ENCODE results near the gene OTOP1.
"Not testable (repeated sequence)": the region's sequence is repeated elsewhere in the genome, so short reads cannot be mapped to it uniquely, and the experiment has no call there.

The OTOP1 gene

GRCh38 chr4:4227510-4228355 is 1.0 kb upstream of the OTOP1 start:
- no peak for DNase-seq (ENCODE audit: low read depth)

GRCh38 chr4:4225915-4226605 is 669 bp downstream of the OTOP1 start:
- no peak for DNase-seq (ENCODE audit: low read depth)

- DNase-seq (ENCODE audit: low read depth) = no peak
Measured at GRCh38 chr4:4217113-4217512, 9.6 kb downstream of the OTOP1 start.

GRCh38 chr4:4216648-4217047 is 10.1 kb downstream of the OTOP1 start:
- DNase-seq (ENCODE audit: low read depth) = no peak

- DNase-seq (ENCODE audit: low read depth) = not testable (repeated sequence)
Measured at GRCh38 chr4:4213674-4214073, 13.1 kb downstream of the OTOP1 start.

GRCh38 chr4:4206204-4206603 is 20.5 kb downstream of the OTOP1 start:
- no peak for DNase-seq (ENCODE audit: low read depth)

- no peak for DNase-seq (ENCODE audit: low read depth)
Measured at GRCh38 chr4:4204401-4204745, 22.4 kb downstream of the OTOP1 start.

- DNase-seq (ENCODE audit: low read depth) = no peak
Measured at GRCh38 chr4:4203688-4204400, 22.9 kb downstream of the OTOP1 start.

GRCh38 chr4:4202510-4202909 is 24.2 kb downstream of the OTOP1 start:
- no peak for DNase-seq (ENCODE audit: low read depth)

- DNase-seq (ENCODE audit: low read depth) = no peak
Measured at GRCh38 chr4:4200624-4201023, 26.1 kb downstream of the OTOP1 start.

GRCh38 chr4:4195354-4195753 is 31.4 kb downstream of the OTOP1 start:
- no peak for DNase-seq (ENCODE audit: low read depth)

- DNase-seq (ENCODE audit: low read depth) = not testable (repeated sequence)
Measured at GRCh38 chr4:4188557-4188956, 38.2 kb downstream of the OTOP1 start.

GRCh38 chr4:4185528-4185927 is 41.2 kb downstream of the OTOP1 start:
- no peak for DNase-seq (ENCODE audit: low read depth)

GRCh38 chr4:4182835-4183568 is 43.7 kb downstream of the OTOP1 start:
- no peak for DNase-seq (ENCODE audit: low read depth)

- DNase-seq (ENCODE audit: low read depth) = no peak
Measured at GRCh38 chr4:4170596-4171150, 56.1 kb downstream of the OTOP1 start.

GRCh38 chr4:4167981-4168780 is 58.5 kb downstream of the OTOP1 start:
- DNase-seq (ENCODE audit: low read depth) = not testable (repeated sequence)

- not testable (repeated sequence) for DNase-seq (ENCODE audit: low read depth)
Measured at GRCh38 chr4:4166986-4167385, 59.7 kb downstream of the OTOP1 start.

- DNase-seq (ENCODE audit: low read depth) = not testable (repeated sequence)
Measured at GRCh38 chr4:4165701-4166392, 60.9 kb downstream of the OTOP1 start.

- DNase-seq (ENCODE audit: low read depth) = not testable (repeated sequence)
Measured at GRCh38 chr4:4164532-4165173, 62.1 kb downstream of the OTOP1 start.

GRCh38 chr4:4162186-4162585 is 64.5 kb downstream of the OTOP1 start:
- DNase-seq (ENCODE audit: low read depth) = not testable (repeated sequence)
